Tongue (tissue), 2 donors: ENCODE data around the gene TNFRSF21. TPM values are rescaled to one million over a fixed set of nuclear protein-coding genes. Genes with fewer than 3 reads are reported as not detected.
"Not testable (repeated sequence)": the region's sequence is repeated elsewhere in the genome, so short reads cannot be mapped to it uniquely, and the experiment has no call there.

Experiments used
- DNase-seq: peaks from one replicate; pipeline ENCODE4 v3.0.0-alpha.2; 2015
- total RNA-seq: library from RNA; depleted of rRNA; stranded (reverse); fragments of >200 nt; gene quantifications from one replicate; pipeline ENCODE4 v1.2.3, GENCODE V29; 2014

The TNFRSF21 gene
- total RNA-seq, 1 donor from 2014 or later = 17.4 TPM

DNA sequence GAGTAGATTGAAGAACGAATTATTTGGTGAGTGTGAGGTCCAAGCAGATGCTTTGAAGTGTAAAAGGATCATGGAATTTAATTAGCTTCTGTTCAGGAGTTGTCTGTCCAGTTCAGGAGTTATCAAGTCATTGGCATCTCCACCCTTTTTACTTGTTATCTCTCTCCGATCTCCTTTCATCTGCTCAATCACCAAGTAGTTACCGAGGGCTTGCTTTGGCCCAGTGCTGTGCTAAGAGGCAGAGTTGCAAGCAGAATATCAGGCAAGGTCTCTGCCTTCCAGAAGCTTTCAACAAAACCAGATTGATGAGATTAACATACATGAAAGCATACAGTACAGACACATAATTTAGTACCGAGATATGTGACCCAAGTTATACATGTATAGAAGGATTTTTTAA lies 10.2 kb upstream of the TNFRSF21 start:
- no peak for DNase-seq

DNA sequence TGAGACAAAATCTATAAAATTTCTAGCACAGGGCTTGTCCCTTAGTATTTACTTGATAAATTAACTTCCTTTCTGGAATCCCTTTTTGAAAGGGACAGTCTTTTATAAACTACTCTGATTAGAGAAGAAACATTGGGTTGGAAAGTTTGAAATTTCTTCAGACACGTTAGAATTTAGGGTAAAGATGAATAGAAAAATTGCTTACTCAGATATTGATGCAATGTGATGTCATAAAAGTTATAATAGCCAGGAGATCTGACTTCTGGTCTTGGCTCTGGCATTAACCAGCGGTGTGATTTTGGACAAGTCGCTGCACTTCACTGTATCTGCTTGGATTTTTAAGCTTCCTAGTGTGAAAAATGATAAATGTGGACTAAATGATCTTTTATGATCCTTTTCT lies 9.7 kb upstream of the TNFRSF21 start:
- no peak for DNase-seq

DNA sequence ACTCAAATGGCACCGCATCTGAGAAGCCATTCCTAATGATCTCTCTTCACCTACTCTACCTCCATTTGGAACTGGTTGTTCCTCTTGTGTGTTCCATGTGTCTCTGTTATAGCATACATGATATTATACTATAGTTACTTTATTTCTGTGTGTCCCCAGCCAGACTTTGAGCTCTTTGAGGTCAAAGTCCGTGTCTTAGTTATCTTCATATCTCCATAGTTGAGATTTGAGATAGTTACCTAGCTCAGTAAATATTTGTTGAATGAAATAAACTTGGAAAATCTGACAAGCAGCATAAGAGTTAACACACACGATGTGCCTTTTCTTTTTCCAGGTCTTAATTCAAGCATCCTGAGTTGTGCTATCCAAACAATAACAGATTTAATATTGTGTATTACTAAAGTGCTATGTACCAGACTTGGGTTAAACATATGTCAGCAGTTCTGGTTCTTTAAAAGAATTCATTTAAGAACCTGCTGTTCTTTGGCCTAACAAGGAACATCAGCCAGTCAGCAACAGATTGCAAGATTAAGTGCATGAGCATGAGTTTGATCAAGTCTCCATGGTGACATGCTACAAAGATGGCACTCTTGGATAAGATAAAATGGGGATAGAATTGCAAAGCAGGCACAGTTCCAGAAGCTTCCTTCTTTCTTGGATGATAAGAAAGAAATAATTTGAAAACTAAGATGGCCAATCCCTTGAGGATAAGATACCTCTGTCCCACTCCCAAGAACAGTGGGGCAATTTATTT lies 8.7 kb upstream of the TNFRSF21 start:
- no peak for DNase-seq

DNA sequence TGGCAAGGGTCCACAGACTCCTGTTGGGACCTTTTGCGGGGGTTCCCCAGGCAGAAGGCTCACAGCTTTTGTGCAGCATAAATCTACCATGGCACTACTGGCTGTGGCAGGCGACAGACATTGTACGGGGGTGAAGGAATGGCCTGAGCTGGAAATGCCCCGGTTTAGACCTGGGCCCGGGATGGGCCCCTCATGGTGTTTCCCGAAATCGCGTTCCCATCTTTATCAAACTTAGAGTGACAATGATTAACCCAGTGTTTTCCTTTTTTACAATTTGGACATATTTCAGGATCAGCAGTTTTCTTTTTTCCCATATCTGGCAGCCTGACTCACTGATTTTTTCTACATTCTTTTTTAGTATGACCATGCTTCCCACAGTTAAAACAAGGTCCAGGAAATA lies 5.5 kb upstream of the TNFRSF21 start:
- DNase-seq = not testable (repeated sequence)

DNA sequence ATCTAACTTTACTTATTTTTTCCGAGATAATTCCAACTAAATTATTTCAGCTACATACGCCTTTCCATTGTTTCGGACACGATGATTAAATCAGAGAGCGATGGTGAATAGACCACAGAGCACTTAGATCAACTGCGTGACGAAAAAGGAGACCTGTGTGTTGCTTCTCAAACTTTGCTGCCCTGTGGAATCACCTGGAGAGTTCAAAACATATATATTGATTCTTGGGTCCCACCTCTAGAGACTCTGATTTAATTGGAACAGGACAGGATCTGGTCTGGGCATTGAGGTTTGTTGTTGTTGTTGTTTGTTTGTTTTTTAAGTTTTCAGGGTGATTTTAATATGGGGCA lies 401 bp upstream of the TNFRSF21 start:
- DNase-seq = no peak

DNA sequence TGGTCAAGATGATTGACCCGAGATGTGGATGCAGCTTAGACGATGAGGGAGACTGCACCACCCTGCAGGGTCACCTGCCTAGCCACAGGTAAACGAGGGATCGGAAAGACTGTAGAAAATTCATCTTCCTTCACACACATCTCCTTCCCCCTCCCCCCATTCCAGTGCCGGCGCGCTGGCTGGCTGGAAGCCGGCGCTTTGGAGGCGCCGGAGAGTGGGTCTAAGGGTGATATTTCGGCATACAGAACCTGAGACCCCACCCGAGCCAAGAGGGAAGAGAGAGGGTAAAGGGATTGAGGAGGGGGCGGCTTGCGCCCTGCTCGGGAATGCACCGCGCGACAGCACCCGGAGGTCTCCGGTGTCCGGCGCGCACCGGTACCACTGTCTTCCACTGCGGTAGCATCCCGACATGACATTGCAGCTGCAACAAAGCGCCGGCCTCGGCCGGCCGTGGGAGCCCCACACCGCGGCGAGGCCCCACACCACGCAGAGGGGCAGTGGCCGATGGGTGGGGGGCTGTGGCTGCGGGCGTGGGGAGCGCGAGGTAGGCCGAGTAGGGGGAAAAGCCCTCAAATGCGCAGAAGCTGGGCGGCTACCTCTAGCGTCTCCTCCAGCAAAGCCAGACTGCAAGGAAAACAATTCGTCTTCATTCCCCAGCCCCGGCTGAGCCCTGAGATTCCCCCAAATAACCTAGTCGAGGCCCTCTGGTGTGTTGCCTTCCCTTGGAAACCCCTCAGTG lies 984 bp downstream of the TNFRSF21 start:
- peak; percentile 56 for DNase-seq

DNA sequence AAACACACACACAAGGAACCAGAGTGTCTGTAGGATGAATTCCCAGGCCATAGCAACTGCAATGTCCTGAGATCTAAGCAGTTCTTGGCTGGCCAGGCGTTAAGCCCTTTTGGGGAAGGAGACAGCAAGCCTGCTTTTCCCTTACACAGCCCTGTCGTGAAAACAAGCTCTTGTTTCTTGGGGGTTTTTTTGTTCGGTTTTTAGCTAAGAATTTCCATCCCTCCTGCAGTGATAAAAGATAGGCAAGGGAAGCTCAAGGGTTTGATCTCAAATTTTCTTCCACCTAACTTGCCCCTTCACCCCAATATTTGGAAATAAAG lies 1.5 kb downstream of the TNFRSF21 start:
- DNase-seq = peak; percentile 38

DNA sequence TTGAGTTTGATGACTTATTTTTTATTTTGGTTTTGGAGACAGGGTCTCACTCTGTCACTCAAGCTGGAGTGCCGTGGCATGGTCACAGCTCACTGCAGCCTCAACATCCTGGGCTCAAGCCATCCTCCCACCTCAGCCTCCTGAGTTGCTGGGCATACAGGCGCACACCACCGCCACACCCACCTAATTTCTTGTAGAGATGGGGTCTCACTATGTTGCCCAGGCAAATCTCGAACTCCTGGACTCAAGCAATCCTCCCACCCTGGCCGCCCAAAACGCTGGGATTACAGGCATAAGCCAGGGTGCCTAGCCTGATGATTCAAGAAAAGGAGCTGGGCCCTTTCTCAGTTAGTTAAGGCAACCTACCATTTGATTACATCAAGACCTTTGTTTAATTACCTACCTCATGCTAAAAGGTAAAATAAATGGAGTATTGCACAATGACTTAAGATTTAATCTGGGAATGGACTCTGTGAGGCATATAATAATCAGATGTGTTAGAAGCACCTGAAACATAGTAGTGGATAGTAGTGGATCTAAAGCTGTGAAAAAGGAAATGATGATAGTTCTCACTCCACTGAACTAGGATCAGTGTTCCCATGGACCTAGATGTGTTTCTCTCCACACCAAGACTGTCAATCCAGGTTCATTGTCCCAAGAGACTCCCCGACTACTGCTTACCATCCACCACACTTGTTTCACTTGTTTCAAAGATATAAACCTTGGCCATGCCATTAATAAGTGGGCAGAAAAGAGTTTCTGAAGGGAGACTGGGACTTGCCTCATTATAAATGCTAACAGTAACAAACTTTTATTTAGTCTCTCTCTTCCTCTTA lies 2.1 kb downstream of the TNFRSF21 start:
- DNase-seq = no peak

DNA sequence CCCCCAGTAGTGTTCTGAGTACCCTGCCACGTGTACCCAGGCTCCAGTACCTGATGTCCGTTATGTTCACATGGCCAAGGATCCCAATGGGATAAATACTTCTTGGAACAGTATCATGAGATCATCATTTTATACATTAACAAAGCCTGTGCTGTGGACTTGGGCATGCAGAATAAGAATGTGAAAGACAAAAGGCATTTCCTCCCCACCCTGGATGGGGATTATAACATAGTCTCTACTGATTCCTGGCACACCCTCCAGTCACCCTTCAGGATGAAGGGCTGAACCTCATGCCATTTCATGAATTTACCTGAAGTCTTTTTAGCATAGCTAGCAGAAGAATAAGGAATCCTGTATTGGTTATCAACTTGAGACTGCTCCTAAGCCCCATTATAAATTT lies 2.8 kb downstream of the TNFRSF21 start:
- no peak for DNase-seq

DNA sequence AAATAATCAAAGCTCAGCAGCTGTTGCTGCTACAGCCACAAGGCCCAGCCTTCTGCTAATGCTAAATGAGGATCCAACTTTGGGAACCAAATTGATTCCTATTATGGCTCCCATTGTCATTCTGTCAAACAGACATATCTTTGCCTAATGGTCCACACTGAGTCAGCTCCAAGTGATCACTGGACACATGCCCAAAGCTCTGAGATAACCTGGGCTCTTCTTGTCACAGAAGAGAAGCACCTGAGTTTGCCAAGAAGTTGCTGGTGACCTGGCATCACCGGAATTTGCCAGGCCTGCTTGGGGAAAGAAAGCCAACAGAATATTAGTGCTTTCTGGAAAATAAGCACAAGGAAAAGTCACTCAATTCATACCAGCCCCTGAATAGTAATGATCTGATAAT lies 5.8 kb downstream of the TNFRSF21 start:
- DNase-seq = no peak

DNA sequence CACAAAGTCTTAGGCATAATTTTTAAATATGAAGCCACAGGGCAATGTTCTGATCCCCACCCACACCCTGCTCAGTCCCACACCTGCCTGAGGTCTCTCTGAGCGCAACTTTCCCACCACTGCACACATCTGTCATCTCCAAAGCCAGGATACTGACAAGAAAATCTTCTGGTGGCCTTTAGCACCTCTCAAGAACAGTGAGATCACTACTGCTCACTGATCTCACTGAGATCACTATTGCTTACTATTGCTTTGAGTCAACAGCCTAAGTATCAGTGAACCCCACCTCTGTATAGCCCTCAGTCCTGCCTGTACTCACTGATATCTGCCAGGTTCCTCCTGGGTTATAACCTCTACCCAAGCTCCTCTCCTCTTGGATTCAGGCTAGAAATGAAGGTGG lies 6.4 kb downstream of the TNFRSF21 start:
- DNase-seq = no peak

DNA sequence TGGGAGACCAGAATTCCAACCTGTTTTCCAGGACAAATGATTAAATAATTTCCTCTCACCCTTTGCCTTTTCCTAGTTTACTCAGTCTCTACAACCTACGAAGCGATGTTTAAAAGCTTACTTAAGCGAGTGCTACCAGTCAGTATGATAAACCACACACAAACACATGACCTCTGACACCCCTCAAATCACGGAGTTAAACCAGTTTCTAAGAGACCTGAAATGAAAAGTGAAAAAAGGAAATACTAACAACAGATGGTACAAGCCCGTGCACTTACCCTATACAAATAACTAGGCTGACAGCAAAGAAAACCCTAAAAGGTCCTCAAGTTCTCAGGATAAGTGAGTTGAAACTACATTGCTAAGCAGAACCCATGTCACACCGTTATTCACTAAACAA lies 7.7 kb downstream of the TNFRSF21 start:
- no peak for DNase-seq

DNA sequence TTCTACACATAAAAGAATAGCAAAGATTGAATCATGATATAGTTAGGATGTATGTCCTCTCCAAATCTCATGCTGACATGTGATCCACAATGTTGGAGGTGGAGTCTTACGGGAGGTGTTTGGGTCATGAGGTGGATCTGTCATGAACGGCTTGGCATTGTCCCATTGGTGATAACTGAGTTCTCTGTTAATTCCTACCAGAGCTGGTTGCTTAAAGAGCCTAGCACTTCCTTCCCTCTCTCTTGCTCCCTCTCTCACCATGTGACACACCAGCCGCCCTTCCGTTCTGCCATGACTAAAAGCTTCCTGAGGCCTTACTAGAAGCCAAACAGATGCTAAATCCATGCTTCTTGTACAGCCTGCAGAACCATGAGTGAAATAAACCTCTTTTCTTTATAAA lies 8.3 kb downstream of the TNFRSF21 start:
- DNase-seq = no peak

DNA sequence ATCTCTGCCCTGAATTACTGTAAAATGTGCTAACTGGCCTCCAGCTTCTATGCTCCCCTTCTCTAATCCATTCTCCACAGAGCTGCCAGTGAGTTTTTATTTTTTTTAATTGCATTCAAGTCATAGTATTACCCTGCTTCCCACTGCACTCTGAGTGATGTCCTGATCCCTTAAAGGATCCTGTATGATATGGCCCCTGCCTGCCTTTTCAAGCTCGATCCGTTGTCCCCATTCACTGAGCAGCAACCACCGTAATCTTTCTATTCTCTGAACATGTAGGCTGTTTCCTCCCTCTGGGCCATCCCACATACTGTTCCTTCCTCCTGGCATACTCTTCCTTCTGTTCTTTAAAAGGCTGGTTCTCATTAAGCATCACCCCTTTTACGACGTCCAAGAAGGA lies 9.3 kb downstream of the TNFRSF21 start:
- no peak for DNase-seq

DNA sequence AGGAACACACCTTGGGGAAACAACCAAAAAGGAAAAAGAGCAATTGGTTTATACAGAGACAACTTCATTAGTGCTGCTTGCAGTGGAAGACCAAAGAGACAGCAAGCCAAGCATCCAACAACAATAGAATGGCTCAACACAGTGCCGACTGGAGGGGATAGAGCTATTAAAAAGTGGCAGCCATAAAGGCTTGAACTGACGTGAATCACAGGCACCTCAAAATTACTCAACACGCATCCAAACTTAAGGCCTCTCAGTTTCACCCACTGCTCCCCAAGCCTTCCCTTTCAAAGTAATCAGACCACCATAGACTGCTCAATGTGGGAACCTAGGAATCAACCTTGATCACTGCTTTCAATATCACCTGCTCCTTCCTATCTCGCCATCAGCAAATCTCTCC lies 9.7 kb downstream of the TNFRSF21 start:
- no peak for DNase-seq

DNA sequence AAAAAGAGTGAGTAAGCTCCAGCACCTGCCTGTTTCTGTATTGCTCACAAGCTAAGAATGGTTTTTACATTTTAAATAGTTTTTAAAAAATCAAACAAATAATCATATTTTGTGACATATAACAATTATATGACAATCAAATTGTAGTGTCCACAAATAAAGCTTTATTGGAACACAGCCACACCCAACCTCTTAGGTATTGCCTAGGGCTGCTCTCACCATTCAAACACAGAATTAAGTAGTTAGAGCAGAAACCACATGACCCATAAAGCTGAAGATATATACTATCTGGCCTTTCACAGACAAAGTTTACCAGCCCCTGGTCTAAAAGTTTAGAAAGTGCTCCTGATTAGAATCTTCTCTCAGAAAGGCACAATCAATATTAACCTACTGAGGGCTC lies 11.2 kb downstream of the TNFRSF21 start:
- DNase-seq = no peak

DNA sequence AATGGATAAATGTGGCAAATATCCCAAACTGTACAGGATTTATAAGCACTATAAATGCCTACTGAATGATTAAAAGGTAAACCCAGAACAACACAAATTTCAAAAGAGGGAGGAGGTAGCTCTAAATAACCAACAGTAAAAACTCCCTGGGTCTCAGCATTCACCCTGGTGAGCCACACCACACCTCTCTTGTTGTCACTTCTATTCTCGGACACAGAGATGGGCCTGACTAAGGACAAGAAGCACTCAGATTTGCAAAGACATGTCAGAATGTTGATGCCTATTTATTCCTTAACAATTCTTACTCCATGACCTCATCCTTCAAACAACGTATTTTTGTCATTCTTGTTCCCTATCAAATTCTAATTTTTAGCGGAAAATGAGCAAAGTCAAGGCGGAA lies 14.7 kb downstream of the TNFRSF21 start:
- no peak for DNase-seq

DNA sequence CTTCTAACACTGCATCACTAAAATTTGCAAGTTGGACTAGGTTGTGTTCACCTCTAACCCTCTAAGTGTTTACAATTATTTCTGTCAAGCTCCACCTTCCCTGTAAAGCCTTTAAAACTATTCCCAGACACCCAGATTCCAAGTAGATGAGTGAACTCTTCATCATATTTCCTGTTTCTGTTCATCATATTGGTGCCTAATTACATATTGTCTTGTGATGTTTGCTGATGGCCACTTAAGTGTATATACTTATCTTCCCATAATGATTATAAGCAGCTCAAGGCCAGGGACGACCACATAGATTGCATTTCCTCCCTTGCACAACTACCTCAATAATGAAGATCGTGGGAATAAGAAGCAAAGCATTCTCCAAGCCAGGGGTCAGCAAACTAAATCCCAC lies 16.8 kb downstream of the TNFRSF21 start:
- DNase-seq = no peak

DNA sequence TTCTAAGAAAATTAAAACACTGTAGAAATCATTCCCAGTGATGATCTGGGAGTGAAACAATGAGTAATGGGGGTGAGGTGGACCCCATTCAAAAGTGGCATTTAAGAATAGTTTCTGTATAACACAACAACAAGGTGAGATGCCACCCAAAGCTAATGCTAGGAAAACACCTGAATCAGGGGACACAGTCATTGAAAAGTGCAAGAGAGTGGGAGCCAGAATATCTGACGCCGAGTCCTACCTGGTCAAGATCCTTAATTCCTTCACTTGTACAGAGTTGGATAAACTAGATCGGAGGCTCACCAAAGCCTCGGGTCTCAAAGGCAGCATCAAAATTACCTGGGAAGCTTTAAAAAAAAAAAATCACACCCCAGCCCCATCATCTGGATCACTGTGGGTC lies 17.7 kb downstream of the TNFRSF21 start:
- DNase-seq = no peak

DNA sequence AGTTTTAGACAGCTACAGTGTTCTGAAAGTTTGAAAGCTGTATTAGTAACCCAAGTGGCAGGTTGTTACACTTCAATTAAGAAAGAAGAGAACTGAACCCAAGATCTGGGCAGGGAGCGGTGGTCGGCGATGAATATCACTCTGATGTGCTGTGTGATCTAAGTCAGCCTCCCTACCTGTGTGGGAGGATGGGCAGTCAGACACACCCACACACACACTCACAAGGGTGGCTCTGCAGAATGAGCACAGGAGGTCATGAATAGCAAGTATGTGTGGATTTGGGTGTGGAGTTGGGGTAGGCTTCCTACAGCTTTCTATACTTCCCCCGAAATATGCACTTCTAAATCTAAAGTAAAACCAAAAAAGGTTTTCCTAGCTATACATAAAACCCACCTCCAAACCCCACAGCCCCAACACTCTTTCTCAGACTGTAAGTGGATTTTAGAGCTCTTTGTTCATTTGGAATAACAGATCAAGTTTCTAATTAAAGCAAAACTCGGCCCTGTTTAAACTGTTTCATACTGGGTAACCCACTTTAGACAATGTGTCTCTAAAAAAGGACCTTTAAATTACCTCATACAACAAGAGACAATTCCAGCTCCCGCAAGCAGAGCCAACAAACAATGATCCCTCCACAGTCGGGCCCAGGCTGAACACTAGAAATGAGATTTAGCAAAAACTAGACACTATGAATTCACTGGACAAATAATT lies 19.4 kb downstream of the TNFRSF21 start:
- DNase-seq = no peak

DNA sequence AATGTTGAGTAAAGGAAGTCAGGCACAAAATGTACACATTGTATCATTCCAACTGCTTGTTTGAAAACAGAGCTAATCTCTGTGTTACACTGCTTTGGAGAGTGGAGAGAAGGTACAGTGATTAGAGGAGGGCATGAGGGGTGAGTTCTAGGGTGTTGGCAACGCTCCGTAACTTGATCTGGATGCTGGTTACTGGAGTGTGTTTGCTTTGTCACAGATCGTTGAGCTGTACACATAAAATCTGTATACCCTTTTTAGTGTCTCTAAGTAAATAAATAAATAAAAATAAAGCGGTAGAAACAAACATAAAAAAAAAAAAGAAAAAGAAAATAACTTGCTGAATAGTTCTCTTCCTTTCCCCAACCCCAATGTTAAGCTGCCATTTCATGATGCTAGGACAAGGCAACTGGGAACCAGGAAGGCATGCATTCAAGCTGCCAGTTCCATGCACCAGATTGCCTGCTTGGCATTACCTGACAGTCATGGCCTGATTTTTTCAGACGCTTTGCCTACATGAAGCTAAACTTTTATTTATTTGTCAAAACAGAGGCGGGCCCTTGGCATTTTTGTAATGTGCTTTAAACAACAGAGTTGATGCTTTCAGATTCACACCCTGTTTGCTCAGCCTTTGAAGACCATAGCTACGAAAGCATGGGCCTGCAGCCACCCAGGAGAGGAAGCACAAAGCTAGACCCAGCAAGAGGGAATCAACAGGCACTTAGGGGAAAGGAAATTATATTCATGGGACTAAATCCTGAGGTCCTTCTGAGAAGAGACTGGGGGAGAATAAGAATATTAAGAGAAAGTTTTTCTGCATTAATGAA lies 21.2 kb downstream of the TNFRSF21 start:
- DNase-seq = no peak

DNA sequence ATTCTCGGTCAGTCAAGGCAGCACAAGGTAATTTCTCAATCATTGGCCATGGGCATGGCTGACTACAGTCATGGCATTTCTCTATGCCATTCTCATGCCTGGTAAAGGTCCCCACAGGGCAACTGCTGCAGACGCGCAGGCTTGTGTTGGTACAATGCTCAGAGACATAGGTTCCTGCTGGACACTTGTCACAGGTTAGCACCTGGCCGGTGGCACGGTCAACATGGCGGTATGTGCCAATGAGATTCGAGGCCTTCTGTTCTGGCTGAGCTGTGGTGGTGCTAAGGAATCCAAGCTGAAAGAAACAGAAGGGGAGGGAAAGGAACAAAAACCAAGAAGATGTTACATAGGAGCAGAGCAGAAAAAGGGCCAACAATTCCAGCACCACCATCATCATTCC lies 23.4 kb downstream of the TNFRSF21 start:
- no peak for DNase-seq
